Neuronal stem cell (in vitro differentiated cells): Measurements from ENCODE around the gene TEKT2.

ENCODE experiments used
- DNase-seq: peaks from one replicate; pipeline ENCODE4 v3.0.0-alpha.2; 2013; ENCODE audit warnings: low spot score
- H2AFZ ChIP-seq: one replicate; pipeline ENCODE4 v1.6.1; 2013; ENCODE audit warnings: mild to moderate bottlenecking, low read length, inconsistent platforms
- H2AK5ac ChIP-seq: 2 replicates; pipeline ENCODE4 v1.6.1; 2013; ENCODE audit warnings: low read depth, mild to moderate bottlenecking, inconsistent platforms, low read length, moderate library complexity, mixed read lengths
- H2BK120ac ChIP-seq: 2 replicates; pipeline ENCODE4 v1.6.1; 2013; ENCODE audit warnings: low read depth, mild to moderate bottlenecking, inconsistent platforms, low read length, moderate library complexity, mixed read lengths
- H2BK12ac ChIP-seq: one replicate; pipeline ENCODE4 v1.6.1; 2013; ENCODE audit warnings: low read length, inconsistent platforms
- H2BK15ac ChIP-seq: 2 replicates; pipeline ENCODE4 v1.6.1; 2013; ENCODE audit warnings: mild to moderate bottlenecking, low read length, inconsistent platforms, mixed read lengths
- H2BK5ac ChIP-seq: one replicate; pipeline ENCODE4 v1.6.1; 2013; ENCODE audit warnings: inconsistent platforms, mild to moderate bottlenecking, low read length, moderate library complexity
- H3K14ac ChIP-seq: one replicate; pipeline ENCODE4 v1.6.1; 2013; ENCODE audit warnings: low read length, inconsistent platforms
- H3K18ac ChIP-seq: 2 replicates; pipeline ENCODE4 v1.6.1; 2013; ENCODE audit warnings: low read length, inconsistent platforms
- H3K23ac ChIP-seq: 2 replicates; pipeline ENCODE4 v1.6.1; 2013; ENCODE audit warnings: low read depth, mild to moderate bottlenecking, mixed read lengths, low read length, inconsistent platforms; ENCODE audit not compliant: poor library complexity
- H3K27ac ChIP-seq: replicated peaks from 3 replicates; pipeline ENCODE4 v1.5.1; 2013; ENCODE audit warnings: low read length, inconsistent platforms
- H3K27me3 ChIP-seq, 3 experiments: 2 replicates each; pipeline ENCODE4 v1.6.1; 2013; ENCODE audit warnings: low read length in 3 of 3, mild to moderate bottlenecking in 2 of 3, inconsistent platforms in 1 of 3, low read depth in 1 of 3, mixed read lengths in 1 of 3, moderate library complexity in 1 of 3; ENCODE audit not compliant: control insufficient read depth in 3 of 3, insufficient read depth in 3 of 3
- H3K36me3 ChIP-seq, 2 donors: replicated peaks in 1 of 2; 2 replicates each; pipeline ENCODE4 v1.6.1; 2013; ENCODE audit warnings: low read length in 2 of 2; ENCODE audit not compliant: control insufficient read depth in 2 of 2, insufficient read depth in 2 of 2
- H3K4ac ChIP-seq: 2 replicates; pipeline ENCODE4 v1.6.1; 2013; ENCODE audit warnings: inconsistent platforms, mild to moderate bottlenecking, low read length, moderate library complexity
- H3K4me1 ChIP-seq, 2 donors: 1 replicate in 1 of 2; 2 replicates in 1 of 2; pipeline ENCODE4 v1.6.1; 2013; ENCODE audit warnings: low read length in 2 of 2, low read depth in 1 of 2; ENCODE audit not compliant: control insufficient read depth in 2 of 2, insufficient read depth in 1 of 2
- H3K4me2 ChIP-seq: one replicate; pipeline ENCODE4 v1.6.1; 2013; ENCODE audit warnings: mild to moderate bottlenecking, low read length, inconsistent platforms; ENCODE audit not compliant: insufficient read depth, poor library complexity, severe bottlenecking
- H3K4me3 ChIP-seq, 2 donors: 2 replicates each; pipeline ENCODE4 v1.5.1; 2013; ENCODE audit warnings: low read length in 2 of 2, mild to moderate bottlenecking in 2 of 2, inconsistent platforms in 1 of 2, moderate library complexity in 1 of 2
- H3K79me1 ChIP-seq: one replicate; pipeline ENCODE4 v1.6.1; 2013; ENCODE audit warnings: low read depth, mild to moderate bottlenecking, inconsistent platforms, low read length, moderate library complexity
- H3K9ac ChIP-seq: one replicate; pipeline ENCODE4 v1.6.1; 2013; ENCODE audit warnings: mild to moderate bottlenecking, low read depth, low read length, inconsistent platforms; ENCODE audit not compliant: poor library complexity
- H3K9me3 ChIP-seq, 2 donors: replicated peaks in 1 of 2; 2 replicates each; pipeline versions ENCODE3 to v1.6.1; 2013; ENCODE audit warnings: low read length in 2 of 2, mild to moderate bottlenecking in 2 of 2, inconsistent platforms in 1 of 2, low read depth in 1 of 2, mixed read lengths in 1 of 2, moderate library complexity in 1 of 2; ENCODE audit not compliant: control insufficient read depth in 2 of 2, insufficient read depth in 1 of 2
- H4K8ac ChIP-seq: one replicate; pipeline ENCODE4 v1.6.1; 2013; ENCODE audit warnings: low read depth, mild to moderate bottlenecking, inconsistent platforms, low read length, moderate library complexity
- H4K91ac ChIP-seq: one replicate; pipeline ENCODE4 v1.6.1; 2013; ENCODE audit warnings: low read length, low read depth, mild to moderate bottlenecking, inconsistent platforms; ENCODE audit not compliant: poor library complexity
- WGBS, 2 donors: extraction: QIAGEN DNeasy Blood & Tissue Kit; methylation state at CpG; one replicate each; pipeline ENCODE4 v1.1.7; 2013; ENCODE audit warnings: missing lambda C conversion rate in 2 of 2, mixed read lengths in 1 of 2; ENCODE audit not compliant: insufficient read length in 2 of 2, insufficient replicate concordance in 1 of 2; ENCODE audit errors: extremely low coverage in 2 of 2; 5-methylcytosine and 5-hydroxymethylcytosine counted together

The TEKT2 gene

DNA sequence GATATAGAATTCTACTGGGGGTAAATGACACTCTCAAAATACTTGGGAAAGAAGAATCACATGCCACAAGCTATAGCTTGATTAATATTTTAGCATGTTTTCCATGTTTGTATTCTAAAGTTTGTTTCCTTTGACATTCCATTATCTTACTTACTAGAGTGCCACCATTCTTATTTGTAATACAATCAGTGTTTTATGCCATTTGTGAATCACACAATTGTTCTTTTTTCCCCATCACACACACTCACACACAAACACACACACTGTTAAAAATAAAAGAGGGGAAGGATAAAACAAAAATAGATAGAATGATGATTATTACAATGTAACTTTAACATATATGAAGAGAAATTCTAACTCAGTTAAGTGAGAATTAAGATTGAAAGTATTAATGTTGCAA lies 16.0 kb upstream of the TEKT2 start:
- Histone ChIP-seq H3K4me2 (no peak overlapping the region), H3K14ac (no peak overlapping the region), H3K27me3 (no peaks in the 10 kb centered on the region), H4K8ac (no peak overlapping the region), H3K9ac (no peak overlapping the region), H4K91ac (no peak overlapping the region), H2AFZ (no peak overlapping the region), H2BK15ac (no peak overlapping the region), H3K9me3 (peaks cover 0 to 3% of the 10 kb centered on the region in 2 donors), H3K4me3 (no peak overlapping the region), H2BK120ac (no peak overlapping the region), H2AK5ac (no peak overlapping the region), H3K36me3 (peaks cover 0 to 11% of the 10 kb centered on the region in 2 donors), H3K27ac (no peak overlapping the region), H3K18ac (no peak overlapping the region), H2BK5ac (no peak overlapping the region), H3K23ac (no peak overlapping the region), H3K4ac (no peak overlapping the region), H3K79me1 (no peaks in the 10 kb centered on the region), H2BK12ac (no peak overlapping the region), H3K4me1 (no peaks in the 10 kb centered on the region)
- DNase-seq = no peak

DNA sequence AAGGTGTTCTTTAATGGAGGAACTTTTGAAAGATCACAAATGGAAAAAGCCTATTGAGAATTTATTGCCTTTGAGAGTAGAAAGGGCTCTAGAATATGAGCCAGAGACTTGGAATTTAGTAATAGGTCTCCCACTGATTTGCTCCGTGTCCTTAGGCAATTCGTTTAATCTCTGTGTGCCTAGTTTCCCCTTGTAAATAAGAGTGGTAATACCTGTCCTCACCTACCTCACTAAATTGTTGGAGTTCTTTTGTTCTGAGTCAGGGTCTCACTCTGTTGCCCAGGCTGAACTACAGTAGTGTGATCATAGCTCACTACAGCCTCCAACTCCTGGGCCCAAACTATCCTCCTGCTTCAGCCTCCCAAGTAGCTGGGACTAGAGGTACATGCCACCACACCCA lies 15.0 kb upstream of the TEKT2 start:
- H3K14ac ChIP-seq = no peak overlapping the region
- H3K18ac ChIP-seq = no peak overlapping the region
- H3K23ac ChIP-seq = no peak overlapping the region
- no peak overlapping the region for H2AK5ac ChIP-seq
- H4K8ac ChIP-seq = no peak overlapping the region
- peaks cover 0 to 1% of the 10 kb centered on the region in 2 donors for H3K36me3 ChIP-seq
- H2BK5ac ChIP-seq = no peak overlapping the region
- H3K4me1 ChIP-seq = no peaks in the 10 kb centered on the region
- no peak overlapping the region for H2AFZ ChIP-seq
- no peak overlapping the region for H3K27ac ChIP-seq
- no peak overlapping the region for H4K91ac ChIP-seq
- H3K4me2 ChIP-seq = no peak overlapping the region
- H3K4ac ChIP-seq = no peak overlapping the region
- no peaks in the 10 kb centered on the region for H3K79me1 ChIP-seq
- H3K9ac ChIP-seq = no peak overlapping the region
- DNase-seq = no peak
- peaks cover 0 to 3% of the 10 kb centered on the region in 2 donors for H3K9me3 ChIP-seq
- H3K27me3 ChIP-seq = no peaks in the 10 kb centered on the region
- no peak overlapping the region for H2BK15ac ChIP-seq
- no peak overlapping the region for H3K4me3 ChIP-seq
- H2BK12ac ChIP-seq = no peak overlapping the region
- no CpG with 5 or more reads among the region's 2 CpGs for WGBS, 2 donors
- H2BK120ac ChIP-seq = no peak overlapping the region

DNA sequence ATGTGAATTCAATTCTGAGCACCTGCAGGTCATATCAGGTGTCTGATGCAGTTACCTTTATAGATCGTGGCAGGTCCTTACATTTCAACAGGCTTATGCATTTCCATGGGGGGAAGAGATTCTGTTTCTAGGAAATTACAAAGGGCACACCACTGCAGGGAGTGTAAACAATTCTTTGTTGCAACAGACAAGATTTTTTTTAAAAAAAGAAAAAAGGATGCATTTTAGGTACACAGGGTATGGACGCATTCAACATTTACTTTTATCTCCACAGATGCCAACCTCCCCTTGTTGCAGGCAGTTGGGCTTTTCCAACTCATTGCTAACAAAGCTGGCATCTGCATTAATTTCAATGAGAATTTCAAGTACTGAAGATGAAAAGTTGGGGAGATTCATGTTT lies 13.5 kb upstream of the TEKT2 start:
- Histone ChIP-seq H2BK15ac (no peak overlapping the region), H4K91ac (no peak overlapping the region), H3K9me3 (peaks cover 0 to 3% of the 10 kb centered on the region in 2 donors), H3K4me1 (no peaks in the 10 kb centered on the region), H2BK5ac (no peak overlapping the region), H3K9ac (no peak overlapping the region), H3K4ac (no peak overlapping the region), H3K27ac (no peak overlapping the region), H3K27me3 (no peaks in the 10 kb centered on the region), H3K4me3 (no peak overlapping the region), H2BK120ac (no peak overlapping the region), H3K4me2 (no peak overlapping the region), H3K23ac (no peak overlapping the region), H3K79me1 (no peaks in the 10 kb centered on the region), H3K36me3 (no peaks in the 10 kb centered on the region), H3K14ac (no peak overlapping the region), H4K8ac (no peak overlapping the region), H3K18ac (no peak overlapping the region), H2AK5ac (no peak overlapping the region), H2AFZ (no peak overlapping the region), H2BK12ac (no peak overlapping the region)
- DNase-seq = no peak
- WGBS, 2 donors = no CpG with 5 or more reads among the region's 2 CpGs

DNA sequence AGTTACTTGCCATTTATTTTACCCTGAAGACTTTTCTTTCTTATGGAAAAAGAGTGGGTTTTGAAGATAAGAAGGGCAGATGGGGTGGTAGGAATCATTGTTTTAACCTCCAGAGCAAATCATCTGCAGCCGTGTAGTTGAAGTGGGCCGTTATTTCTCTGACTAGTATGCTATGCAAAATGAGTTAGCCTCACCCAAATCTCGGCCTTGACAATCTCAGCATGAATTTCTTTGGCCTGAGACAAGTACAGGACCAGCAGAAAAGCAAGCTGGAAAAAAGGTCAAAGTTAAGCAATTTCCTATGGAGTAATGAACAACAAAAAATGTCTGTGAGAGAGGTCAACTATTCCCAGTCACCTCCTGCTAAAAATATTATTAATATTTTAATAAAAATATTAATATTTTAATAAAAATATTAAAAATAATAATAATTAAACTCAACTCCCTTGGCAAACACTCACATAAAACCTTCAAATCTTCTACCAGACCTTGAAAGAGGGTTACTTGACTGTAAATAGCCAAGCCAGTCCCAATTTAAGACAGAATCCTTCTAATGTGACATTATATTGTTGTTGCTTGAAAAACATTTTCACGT lies 6.8 kb upstream of the TEKT2 start:
- H3K4me1 ChIP-seq = no peaks in the 10 kb centered on the region
- no peak overlapping the region for H3K4me2 ChIP-seq
- H3K27me3 ChIP-seq = no peaks in the 10 kb centered on the region
- H2AK5ac ChIP-seq = no peak overlapping the region
- no peak overlapping the region for H3K4ac ChIP-seq
- no peak overlapping the region for H3K23ac ChIP-seq
- H3K79me1 ChIP-seq = no peaks in the 10 kb centered on the region
- H2BK12ac ChIP-seq = no peak overlapping the region
- H2AFZ ChIP-seq = no peak overlapping the region
- H2BK5ac ChIP-seq = no peak overlapping the region
- no peak overlapping the region for H3K4me3 ChIP-seq
- no peak overlapping the region for H3K9ac ChIP-seq
- H3K36me3 ChIP-seq = no peaks in the 10 kb centered on the region
- WGBS, 2 donors = no CpG with 5 or more reads among the region's 4 CpGs
- H3K27ac ChIP-seq = no peak overlapping the region
- H4K8ac ChIP-seq = no peak overlapping the region
- no peak for DNase-seq
- no peak overlapping the region for H2BK120ac ChIP-seq
- no peak overlapping the region for H3K14ac ChIP-seq
- H4K91ac ChIP-seq = no peak overlapping the region
- no peak overlapping the region for H3K18ac ChIP-seq
- H2BK15ac ChIP-seq = no peak overlapping the region
- no peaks in the 10 kb centered on the region for H3K9me3 ChIP-seq
